Epithelial cell of prostate (primary cell): ENCODE data around the gene SHROOM1.
"Not testable (repeated sequence)": the region's sequence is repeated elsewhere in the genome, so short reads cannot be mapped to it uniquely, and the experiment has no call there.

Source experiments
- DNase-seq: peaks from one replicate; pipeline ENCODE4 v3.0.0-alpha.2; 2011; ENCODE audit warnings: low read depth, low spot score
- H3K27ac ChIP-seq: fragments of 450-650 bp; 2 replicates; pipeline ENCODE4 v1.5.1; 2017; ENCODE audit warnings: mild to moderate bottlenecking

SHROOM1 gene

DNA sequence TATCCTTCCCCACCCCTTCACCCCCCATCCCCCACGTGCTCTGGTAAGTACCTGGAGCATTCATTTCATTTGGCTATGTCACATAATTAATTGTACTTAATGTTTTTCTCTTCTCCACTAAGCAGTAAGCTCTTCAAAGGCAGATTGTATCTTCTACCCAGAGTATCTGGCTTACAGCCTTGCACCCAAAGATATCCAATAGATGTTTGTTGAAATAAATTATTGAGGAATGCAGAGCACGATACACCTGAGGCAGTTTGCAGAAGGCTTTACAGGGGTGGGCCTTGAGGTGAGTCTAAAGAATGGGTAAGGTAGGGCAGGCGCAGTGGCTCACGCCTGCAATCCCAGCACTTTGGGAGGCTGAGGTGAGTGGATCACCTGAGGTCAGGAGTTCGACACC, 19.8 kb downstream of the SHROOM1 start:
- DNase-seq: no peak
- no peak overlapping the region for H3K27ac ChIP-seq

DNA sequence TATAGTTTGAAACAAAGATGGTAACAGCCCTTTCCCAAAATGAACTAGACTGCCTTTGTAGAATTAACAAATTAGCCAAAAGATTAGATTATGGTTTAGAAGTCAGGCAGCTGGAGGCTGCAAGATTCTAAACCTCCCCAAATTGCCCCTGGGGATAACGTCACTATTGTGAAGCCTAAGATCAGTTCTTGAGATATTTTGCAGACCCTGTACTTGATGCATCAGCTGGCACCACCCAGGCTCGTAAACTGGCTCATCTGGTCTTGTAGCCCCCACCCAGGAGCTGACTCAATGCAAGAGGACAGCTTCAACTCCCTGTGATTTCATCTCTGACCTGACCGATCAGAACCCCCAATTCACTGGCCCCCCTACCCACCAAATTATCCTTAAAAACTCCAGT, 21.6 kb downstream of the SHROOM1 start:
- H3K27ac ChIP-seq: no peak overlapping the region
- no peak for DNase-seq

DNA sequence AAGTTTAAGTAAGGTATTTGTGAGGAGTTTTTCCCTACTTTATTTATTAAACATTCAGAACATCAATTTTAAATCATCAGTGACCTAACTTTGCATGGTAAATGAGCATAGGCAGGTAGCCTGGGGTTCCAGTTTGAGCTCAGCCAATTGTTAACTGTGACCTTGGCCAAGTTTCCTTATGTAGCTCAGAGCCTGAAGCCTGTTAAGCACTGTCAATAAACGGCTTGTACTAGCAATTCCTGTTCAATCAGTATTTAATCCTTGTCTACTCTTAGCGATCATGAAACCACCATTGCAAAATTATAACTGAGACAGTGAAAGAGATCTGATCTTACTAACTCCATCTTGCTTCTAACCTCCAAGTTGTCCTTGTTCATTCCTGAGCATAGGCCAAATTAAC, 22.0 kb downstream of the SHROOM1 start:
- no peak overlapping the region for H3K27ac ChIP-seq
- DNase-seq: no peak

DNA sequence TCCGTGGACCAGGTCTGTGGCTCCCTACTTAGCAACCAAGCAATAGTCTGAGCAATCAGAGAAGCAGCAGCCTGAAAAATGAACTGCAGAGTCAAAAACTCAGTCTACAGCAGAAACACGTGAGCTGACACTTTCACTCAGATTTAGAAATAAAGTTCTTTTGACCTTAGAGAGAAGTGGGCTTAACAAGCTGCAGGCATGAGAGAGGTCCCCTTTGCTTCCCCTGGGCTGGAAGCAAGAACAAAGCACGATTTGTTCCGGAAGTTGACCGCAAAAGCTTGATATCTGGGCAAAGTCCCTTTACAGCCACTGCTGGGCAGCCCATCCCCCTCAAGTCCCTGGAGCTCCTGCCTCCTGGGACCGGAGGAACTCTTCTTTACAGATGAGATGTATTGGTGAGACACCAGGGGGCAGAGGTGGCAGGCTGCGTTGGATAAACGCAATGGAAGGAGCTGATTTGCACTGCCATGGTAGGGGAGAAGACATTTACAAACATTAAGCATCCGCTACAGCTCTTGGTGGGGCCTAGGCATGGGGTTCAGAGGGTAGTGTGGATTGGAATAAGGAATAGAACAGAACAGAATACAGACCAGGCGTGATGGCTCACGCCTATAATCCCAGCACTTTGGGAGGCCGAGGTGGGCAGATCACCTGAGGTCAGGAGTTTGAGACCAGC, 23.1 kb downstream of the SHROOM1 start:
- DNase-seq: no peak
- no peak overlapping the region for H3K27ac ChIP-seq

DNA sequence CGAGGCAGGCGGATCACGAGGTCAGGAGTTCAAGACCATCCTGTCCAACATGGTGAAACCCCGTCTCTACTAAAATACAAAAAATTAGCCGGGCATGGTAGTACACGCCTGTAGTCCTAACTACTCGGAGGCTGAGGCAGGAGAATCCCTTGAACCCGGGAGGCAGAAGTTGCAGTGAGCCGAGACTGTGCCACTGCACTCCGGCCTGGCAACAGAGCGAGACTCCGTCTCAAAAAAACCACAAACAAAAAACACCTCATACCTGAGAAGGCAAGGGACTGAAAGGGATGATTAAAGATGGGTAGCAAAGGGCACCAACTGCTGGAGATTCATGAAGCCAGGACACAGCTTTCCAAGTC, 23.7 kb downstream of the SHROOM1 start:
- not testable (repeated sequence) for DNase-seq, H3K27ac ChIP-seq

DNA sequence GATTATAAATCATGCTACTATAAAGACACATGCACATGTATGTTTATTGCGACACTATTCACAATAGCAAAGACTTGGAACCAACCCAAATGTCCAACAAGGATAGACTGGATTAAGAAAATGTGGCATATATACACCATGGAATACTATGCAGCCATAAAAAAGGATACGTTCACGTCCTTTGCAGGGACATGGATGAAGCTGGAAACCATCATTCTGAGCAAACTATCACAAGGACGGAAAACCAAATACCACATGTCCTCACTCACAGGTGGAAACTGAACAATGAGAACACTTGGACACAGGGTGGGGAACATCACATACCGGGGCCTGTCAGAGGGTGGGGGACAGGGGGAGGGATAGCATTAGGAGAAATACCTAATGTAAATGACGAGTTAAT, 24.6 kb downstream of the SHROOM1 start:
- not testable (repeated sequence) for H3K27ac ChIP-seq, DNase-seq

DNA sequence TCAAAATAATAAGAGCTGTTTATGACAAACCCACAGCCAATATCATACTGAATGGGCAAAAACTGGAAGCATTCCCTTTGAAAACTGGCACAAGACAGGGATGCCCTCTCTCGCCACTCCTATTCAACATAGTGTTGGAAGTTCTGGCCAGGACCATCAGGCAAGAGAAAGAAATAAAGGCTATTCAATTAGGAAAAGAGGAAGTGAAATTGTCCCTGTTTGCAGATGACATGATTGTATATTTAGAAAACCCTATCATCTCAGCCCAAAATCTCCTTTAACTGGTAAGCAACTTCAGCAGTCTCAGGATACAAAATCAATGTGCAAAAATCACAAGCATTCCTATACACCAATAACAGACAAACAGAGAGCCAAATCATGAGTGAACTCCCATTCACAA, 26.2 kb downstream of the SHROOM1 start:
- not testable (repeated sequence) for DNase-seq

DNA sequence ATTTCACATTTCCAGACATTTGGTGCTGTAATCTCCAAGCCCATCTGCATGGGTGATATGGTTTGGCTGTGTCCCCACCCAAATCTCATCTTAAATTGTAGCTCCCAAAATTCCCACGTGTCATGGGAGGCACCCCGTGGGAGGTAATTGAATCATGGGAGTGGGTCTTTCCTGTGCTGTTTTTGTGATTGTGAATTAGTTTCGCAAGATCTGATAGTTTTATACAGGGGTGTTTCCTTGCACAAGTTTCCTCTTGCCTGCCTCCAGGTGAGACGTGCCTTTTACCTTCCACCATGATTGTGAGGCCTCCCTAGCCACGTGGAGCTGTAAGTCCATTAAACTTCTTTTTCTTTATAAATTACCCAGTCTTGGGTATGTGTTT, 27.8 kb downstream of the SHROOM1 start:
- not testable (repeated sequence) for H3K27ac ChIP-seq, DNase-seq

More for the DNA sequence above, 26.2 kb downstream of the SHROOM1 start:
- not testable (repeated sequence) for H3K27ac ChIP-seq

DNA sequence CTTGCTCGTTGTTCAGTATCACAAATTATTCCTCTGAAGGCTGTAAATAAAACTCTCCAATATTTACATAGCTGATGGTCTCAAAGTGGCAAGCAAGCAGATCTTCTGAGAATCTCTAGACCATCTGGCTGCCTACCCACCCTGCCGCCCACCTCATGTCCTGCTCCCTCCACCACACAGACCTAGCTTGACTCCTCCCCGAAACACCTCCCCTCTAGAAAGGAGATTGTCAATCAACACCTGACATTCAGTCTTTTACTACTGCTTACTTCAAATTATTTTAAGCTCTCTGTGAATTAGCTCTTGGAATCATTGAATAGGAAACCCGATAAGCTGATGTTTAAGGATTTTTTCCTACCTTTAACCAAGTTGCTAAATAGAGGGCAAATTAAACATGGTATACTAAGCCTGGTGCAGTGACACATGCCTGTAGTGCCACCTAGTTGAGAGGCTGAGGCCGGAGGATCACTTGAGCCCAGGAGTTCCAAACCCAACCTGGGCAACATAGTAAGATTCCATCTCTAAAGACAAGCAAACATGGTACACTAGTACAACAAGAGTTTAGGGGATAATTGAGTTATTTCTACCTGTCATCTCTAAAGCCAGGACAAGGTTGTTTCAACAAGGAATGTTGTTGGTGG, 28.3 kb downstream of the SHROOM1 start:
- H3K27ac ChIP-seq: no peak overlapping the region
- DNase-seq: no peak

DNA sequence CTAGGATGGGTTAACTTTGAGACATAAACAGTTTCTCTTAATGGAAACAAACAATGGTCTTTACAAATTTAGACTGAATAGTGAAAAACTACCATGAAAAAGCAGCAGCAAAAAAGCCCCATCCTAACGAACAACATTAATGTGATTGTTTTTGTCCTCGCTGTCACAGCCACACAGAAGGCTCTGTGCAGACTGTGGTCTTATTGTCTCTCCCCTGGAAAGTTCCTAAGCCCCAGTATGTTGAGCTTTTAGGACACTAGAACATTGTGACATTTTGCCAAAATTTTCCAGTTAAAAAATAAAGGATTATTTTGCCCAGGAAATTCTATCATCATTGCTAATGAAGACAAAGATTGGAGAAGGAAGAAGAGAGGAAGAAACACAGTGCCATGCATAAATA, 29.9 kb downstream of the SHROOM1 start:
- DNase-seq: no peak
- no peak overlapping the region for H3K27ac ChIP-seq

DNA sequence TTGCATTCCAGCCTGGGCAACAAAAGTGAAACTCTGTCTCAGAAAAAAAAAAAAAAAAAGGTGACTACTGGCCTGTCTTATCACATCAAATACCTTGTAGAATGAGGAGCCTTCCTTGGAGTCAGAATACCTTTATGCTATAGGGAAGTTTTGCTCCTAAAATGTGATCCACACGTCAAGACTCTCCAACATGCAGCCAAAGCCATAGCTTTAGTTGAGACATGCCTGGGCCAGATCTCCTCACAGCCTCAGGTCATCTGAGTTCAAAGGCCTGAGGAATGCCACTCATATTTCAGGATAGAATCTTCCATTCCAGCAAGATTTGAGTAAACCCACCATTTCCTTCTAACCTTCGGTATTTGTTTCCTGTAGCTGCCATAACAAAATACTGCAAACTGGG, 31.1 kb downstream of the SHROOM1 start:
- H3K27ac ChIP-seq: peak overlapping the region; percentile 24
- DNase-seq: no peak

DNA sequence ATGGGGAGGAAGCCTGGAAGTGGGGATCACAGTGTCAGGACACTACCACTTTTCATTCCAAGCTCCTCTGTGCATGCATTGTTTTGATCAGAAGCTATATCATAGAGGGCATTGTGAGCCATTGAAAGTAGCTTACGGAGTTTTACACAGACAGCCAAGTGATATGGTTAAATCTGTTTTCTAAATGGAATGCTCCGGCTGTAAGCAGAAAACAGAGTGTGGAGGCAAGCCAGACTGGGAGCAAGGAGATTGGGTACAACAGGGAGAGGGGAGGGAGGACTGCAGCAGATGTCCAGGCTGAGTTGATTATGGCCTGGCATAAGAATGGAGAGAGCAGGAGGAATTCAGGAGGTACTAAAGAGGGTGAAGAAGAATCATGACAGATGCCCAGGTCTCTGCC, 32.8 kb downstream of the SHROOM1 start:
- DNase-seq: no peak
- no peak overlapping the region for H3K27ac ChIP-seq

DNA sequence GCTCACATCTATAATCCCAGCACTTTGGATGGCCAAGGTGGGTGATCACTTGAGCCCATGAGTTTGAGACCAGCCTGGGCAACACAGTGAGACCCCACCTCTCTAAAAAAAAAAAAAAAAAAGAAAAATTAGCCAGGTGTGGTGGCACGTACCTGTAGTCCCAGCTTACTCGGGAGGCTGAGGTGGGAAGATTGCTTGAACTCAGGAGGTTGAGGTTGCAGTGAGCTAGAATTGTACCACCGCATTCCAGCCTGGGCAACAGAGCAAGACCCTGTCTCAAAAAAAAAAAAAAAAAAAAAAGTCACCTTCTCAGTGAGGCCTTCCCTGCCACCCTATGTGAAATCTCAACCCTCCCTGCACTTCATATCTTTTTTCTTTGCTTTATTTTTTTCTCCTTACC, 39.4 kb downstream of the SHROOM1 start:
- H3K27ac ChIP-seq: no peak overlapping the region
- no peak for DNase-seq

DNA sequence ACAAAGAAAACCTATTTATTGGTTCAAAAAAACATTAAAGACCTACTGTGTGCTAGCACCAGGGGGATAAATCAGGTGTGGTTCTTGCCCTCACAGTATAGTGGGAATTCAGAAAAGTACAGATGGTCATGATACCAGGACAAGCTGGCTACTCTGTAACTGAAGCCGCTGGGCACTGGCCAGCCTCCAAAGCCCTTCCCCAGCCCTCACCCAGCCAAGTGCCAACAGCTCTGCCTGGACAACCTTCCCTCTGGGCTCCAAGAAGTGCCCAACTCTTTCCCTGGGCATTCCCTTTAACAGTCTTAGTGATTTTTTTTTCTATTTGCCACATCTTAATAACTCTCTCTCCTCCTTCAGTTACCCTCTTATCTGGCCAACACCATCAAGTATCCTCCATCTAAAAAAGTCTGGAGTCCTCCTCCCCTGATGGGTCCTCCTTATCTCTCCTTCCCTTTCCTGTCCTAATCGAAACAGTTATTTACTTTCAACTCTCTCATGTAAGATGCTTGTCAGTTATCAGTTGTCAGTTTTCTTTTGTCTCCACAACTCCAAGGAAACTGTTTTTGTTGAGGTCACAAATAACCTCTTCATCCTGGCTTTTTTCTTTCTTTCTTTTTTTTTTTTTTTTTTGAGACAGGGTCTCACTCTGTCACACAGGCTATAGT, 40.1 kb downstream of the SHROOM1 start:
- no peak overlapping the region for H3K27ac ChIP-seq
- DNase-seq: no peak

DNA sequence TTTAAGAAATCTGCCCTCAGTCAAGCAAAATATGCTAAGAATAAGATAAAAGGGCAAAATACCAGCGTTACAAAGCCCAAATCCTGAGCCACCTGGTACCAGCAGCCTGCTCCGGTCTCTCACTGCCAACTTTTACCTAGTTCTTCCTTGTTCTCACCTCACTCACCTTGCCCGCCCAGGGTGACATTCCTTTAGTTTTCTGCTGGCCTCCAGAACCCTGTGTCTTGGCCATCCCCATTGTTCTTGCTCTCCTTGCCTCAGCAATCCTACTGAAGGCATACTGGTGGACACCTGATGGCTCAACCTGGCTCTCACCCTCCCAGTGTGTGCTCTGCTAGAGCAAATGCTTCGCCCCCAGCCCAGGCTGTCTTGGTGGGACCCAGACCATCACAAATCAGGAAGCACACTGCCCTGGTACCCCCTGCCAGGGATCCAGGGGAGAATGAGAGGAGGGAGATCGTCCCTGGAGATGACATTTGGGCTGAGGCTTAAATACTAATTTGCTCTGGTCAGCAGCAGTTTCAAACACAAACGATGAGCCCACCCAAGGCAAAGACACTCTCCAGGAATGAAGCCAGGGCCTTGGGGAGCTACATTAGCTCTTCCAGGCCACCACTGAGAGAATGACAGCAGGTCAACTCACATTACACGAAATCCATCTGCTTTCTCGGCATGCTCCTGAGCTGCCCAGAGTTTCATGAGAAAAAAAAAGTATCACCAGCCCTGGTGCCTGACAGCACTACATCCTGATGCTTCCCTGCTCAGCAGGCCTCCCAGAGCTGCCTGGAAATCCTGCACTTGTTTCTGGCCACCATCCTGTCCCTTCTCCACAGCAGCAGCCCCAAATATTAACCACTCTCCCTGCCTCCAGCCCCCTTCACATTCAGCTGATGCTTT, 41.2 kb downstream of the SHROOM1 start:
- H3K27ac ChIP-seq: no peak overlapping the region
- DNase-seq: no peak

DNA sequence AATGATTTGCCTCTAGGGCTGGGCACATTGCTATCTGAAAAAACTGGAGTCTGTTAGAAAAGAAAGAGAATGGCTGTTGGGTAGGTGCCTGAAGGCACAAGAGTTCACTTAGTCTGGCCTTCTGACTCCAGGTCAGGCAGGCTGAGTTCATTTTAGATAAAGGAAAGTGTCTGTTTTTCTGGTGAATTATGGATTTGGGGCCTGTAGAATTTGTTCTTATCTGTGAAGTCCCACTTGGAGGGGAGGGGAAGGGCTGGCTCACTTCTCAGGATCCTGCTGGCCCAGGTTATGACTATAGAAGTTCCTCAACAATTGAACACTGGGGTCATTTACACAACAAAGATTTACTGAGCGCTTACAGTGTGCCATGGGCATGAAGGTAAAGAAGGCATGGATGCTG, 41.9 kb downstream of the SHROOM1 start:
- no peak overlapping the region for H3K27ac ChIP-seq
- no peak for DNase-seq

DNA sequence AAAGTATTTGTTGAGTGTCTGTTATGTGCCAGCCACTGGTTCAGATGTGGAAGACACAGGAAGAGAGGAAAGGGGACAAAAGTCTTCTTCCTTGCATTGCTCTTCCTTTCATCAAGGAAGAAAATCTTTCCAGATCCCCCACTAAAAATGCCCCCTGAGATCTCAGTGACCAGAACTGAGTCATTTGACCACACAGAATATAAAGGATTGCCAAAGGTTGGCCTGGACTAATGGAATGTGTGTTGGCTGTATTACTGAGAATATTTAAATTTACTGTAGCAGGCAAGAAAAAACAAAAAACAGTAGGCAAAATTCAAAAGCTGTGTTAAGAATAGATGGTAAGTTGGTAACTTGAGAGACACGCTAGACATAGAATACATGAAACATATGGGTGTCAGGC, 43.4 kb downstream of the SHROOM1 start:
- no peak for DNase-seq
- H3K27ac ChIP-seq: no peak overlapping the region

DNA sequence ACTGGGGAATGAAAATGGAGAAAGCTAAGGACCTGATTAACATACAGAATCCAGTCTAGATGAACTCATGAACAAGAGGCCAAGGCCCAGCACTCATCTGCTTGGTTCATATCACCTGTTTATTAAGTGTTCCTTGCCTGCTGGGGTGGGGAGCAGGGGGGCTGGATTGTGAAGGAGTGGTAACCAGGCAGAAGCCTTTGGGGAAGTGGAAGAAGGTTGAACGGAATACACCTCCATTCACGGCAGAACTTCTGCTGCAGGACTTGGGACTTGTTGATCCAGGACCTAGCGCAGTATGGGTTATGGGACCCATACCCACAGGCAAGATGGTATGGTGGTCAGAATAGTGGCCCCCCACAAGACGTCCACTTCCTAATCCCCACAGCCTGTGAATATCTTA, 44.6 kb downstream of the SHROOM1 start:
- no peak for DNase-seq
- H3K27ac ChIP-seq: no peak overlapping the region

DNA sequence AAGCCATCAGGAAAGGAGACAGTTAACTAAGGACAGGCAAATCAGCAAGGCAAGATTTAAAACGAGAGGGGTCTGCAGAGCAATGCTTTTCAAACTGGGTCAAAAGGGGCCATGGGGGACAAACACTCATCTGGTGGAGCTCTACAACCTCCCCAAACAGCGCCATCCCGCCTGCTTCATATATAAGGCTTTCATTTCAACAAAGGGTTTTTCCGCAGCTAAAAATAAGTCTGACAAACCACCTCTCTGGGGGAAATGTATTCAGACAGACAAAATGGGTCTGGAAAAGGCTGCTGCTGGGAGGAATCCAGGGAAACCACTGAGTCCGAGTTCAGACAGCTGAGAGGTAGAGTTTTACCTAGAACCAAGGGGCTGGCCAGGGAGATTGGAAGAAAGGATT, 45.1 kb downstream of the SHROOM1 start:
- H3K27ac ChIP-seq: no peak overlapping the region
- no peak for DNase-seq

DNA sequence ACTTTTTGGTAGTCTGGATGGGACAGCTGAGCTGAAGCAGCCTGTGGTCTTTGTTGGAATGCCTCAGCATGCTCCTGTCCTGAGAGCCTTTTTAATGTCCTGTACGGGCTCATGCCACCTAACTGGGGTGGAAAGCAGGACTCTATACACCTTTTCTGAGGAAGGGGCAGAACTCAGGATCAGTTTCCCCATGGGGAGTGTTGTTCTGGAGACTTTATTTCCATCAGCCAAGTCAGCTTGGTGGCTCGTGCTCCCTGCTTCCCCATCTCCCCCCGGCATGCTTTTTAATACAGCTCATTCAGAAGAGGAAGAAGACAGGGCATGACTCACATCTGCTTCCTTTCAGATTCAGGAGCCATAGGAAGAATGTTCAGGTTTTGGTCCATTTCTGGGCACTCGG, 48.3 kb downstream of the SHROOM1 start:
- H3K27ac ChIP-seq: peak overlapping the region; percentile 24
- no peak for DNase-seq

DNA sequence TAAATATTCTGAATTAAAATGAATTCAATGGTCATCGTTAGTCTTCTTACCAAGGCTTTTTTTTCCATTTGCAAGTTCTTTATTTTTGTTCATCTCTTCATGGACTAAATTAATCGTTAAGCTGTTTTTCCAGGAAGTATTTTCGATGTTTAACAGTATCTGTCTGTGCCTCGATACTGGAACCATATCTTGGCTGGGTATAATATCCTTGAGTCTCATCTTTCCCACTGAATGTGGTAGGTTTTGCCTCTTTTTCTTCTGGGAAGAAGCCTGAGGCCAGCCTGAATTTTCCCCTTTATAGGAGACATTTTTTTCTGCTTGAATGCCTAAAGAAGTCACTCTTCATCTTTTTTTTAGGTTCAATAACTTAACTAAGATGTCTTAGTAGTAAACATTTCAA, 49.4 kb downstream of the SHROOM1 start:
- no peak overlapping the region for H3K27ac ChIP-seq
- DNase-seq: no peak
